Measurements from ENCODE around the gene GALNT2.

GALNT2 gene

DNA sequence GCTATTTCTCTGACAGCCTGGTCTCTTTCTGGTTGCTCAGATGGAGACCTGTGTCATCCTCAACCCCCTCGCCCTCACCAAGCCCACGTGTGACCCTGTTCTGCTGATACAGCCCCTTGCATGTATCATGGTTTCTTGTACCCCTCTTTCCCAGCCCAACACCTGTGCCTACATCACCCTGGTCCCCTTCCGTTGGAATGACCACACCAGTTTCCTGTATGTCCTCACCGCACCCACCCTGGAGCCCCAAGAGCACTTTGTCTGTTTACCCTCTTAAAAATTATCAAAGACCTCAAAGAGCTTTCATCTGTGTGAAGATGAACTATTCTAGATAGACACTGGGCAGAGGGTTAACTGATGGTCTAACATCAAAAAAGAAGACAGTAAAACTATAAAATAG is 179.5 kb downstream of the GALNT2 start:
- TF ChIP-seq, protein P1, sequence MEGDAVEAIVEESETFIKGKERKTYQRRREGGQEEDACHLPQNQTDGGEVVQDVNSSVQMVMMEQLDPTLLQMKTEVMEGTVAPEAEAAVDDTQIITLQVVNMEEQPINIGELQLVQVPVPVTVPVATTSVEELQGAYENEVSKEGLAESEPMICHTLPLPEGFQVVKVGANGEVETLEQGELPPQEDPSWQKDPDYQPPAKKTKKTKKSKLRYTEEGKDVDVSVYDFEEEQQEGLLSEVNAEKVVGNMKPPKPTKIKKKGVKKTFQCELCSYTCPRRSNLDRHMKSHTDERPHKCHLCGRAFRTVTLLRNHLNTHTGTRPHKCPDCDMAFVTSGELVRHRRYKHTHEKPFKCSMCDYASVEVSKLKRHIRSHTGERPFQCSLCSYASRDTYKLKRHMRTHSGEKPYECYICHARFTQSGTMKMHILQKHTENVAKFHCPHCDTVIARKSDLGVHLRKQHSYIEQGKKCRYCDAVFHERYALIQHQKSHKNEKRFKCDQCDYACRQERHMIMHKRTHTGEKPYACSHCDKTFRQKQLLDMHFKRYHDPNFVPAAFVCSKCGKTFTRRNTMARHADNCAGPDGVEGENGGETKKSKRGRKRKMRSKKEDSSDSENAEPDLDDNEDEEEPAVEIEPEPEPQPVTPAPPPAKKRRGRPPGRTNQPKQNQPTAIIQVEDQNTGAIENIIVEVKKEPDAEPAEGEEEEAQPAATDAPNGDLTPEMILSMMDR (IDR thresholded peaks at IDR 0.05; ENCODE audit: low read depth, low read length, missing control alignments), result no peak
- in situ Hi-C loops (cut with HindIII; ENCODE audit: low sequenced_read_pairs), result no loop called here
- DNase-seq (ENCODE audit: low read depth), result no peak
- no peak overlapping the region for H3K4me3 ChIP-seq (ENCODE audit: low read depth, low read length)

DNA sequence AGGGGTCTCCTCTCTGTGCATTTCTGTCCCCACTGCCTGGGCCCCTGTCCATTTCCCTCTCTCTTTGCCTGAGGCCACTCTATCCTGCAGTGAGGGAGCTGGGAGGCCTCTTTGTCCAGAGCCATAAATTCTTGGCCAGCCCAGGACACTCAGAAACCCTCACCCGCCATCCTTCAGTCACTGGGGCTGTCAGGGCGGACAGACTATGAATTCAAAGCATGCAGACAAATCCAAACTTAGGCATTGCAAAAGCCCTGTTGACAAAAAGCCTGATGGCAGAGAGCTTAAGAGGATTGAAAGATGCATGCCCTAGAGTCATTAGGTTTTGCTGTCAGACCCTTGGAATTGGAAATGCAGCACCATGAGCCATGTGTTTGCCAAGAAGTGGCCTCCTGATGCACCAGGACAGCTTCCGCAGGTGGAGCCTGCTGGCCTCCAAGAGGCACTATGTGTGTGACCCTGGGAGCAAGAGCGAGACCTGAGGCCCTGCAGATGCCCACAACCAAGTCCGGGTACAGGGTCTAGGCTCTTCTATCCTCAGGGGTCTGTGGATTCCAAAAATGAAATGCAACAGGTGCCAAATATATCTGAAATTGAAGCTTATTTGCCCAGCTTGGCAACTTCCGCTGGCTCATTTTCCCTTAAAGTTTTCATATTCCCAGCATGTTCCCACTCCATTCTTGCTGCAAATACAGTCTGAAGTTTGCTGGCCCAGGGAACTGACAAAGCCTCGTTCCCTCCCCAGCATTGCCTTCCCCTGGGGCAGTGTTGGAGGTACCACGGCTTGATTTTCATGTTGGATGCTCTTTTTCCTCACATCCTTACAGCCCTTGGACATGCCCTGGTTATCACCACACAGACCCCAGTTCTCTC is 181.2 kb downstream of the GALNT2 start:
- in situ Hi-C loops (cut with HindIII; ENCODE audit: low sequenced_read_pairs), result no loop called here
- TF ChIP-seq, protein P1 (IDR thresholded peaks at IDR 0.05; ENCODE audit: low read depth, low read length, missing control alignments), result no peak
- H3K4me3 ChIP-seq (ENCODE audit: low read depth, low read length), result no peak overlapping the region
- DNase-seq (ENCODE audit: low read depth), result no peak

DNA sequence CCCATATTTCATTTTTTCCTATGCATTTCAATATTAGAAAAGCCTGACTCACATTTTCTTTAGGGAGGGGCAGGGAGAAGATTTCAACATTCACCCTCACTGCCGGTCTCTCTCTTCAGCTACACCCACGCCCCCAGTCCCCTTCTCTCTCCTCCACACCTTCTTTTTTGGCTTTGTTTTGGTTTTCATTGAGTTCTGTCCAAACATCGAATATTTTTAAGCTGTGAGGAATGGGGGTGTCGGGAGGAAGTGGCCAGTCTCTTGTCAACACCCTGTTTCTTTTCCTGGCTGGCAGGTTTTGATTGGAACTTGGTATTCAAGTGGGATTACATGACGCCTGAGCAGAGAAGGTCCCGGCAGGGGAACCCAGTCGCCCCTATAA is 181.8 kb downstream of the GALNT2 start:
- in situ Hi-C loops (cut with HindIII; ENCODE audit: low sequenced_read_pairs), result no loop called here
- H3K4me3 ChIP-seq (ENCODE audit: low read depth, low read length), result no peak overlapping the region
- TF ChIP-seq, protein P1 (IDR thresholded peaks at IDR 0.05; ENCODE audit: low read depth, low read length, missing control alignments), result no peak
- DNase-seq (ENCODE audit: low read depth), result no peak

DNA sequence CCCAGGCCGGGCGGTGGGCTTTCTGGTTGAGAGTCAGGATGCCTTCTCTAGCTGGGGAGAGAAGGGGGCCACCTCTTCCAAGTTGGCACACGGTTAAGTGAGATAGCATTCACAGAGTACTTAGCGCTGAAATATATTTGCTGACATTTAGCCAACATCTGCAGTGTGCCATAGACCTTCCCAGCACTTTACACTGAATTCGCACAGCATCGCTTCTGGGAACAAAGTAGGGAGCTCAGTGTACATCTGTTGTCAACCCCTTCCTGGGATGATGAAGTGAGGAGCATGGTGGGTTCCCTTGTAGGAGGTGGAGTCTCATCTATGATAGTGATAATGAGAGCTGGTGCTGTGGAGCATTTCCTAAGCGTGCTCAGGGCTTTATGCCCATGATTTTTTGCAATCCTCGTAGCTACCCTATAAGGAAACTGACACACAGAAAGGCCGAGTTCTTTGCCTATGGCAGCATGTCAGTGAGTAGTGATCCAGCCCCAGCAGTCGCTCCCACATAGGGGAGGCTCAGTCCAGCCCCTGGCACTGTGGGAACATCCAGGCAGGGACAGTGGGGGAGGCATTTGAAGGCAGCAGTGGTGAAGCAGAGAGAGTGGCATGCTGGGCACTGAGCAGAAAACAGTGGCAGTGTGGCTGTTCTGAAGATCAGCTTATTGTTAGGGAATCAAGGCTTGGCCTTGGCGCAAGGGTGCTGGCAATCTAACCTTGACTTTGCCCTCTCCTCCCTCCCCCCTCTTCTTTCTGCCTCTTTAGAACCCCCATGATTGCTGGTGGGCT is 182.8 kb downstream of the GALNT2 start:
- no peak for DNase-seq (ENCODE audit: low read depth)
- no peak overlapping the region for H3K4me3 ChIP-seq (ENCODE audit: low read depth, low read length)
- TF ChIP-seq, protein P1 (IDR thresholded peaks at IDR 0.05; ENCODE audit: low read depth, low read length, missing control alignments), result no peak
- in situ Hi-C loops (cut with HindIII; ENCODE audit: low sequenced_read_pairs), result no loop called here

DNA sequence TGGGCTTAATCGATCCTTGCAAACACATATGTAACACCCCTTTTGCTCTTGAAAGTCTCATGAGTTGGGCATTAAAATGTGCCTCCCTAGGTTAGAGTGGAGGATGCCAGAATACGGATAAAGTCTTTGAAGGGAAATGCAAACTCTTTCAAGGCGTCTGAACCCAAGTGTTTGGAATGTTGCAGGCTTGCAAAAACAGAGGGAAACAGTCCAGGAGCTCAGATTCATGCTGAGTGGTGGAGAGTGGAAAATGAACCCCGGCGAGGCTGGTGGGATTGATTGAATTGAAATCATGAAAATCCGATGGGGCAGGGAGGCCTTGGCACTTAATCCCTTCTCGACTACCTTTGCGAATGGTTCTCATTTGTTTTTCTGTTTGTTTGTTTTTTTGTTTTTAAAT is 183.6 kb downstream of the GALNT2 start:
- in situ Hi-C loops (cut with HindIII; ENCODE audit: low sequenced_read_pairs), result no loop called here
- no peak for DNase-seq (ENCODE audit: low read depth)
- TF ChIP-seq, protein P1 (IDR thresholded peaks at IDR 0.05; ENCODE audit: low read depth, low read length, missing control alignments), result no peak

DNA sequence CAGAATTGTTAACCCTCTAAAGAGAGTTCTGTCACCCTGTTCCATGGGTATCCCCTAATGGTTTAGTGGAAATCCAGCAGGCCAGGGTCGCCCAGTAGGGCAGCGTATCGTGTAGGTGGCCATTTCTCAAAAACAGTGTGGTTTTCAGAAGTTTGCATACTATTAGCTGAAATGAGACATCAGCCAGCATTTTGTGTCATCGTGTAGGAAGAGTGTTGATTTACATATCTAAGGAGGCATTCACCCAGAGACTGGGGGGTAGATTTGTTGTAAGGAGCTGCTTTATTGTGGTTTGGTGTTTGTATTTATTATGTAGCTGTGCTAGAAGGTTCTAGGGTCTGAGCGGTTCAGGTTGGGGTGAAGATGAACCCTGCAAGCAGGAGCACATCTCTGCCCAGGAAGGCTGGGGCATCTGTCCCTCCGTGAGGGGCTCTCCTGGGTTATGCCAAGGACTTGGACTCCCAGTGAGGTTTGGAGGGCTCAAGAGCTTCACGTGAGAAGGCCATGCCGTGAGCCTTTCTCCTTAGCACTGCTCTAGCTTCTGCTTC is 184.7 kb downstream of the GALNT2 start:
- in situ Hi-C loops (cut with HindIII; ENCODE audit: low sequenced_read_pairs), result no loop called here
- no peak overlapping the region for H3K4me3 ChIP-seq (ENCODE audit: low read depth, low read length)
- TF ChIP-seq, protein P1 (IDR thresholded peaks at IDR 0.05; ENCODE audit: low read depth, low read length, missing control alignments), result no peak
- DNase-seq (ENCODE audit: low read depth), result no peak

More for the DNA sequence above, 183.6 kb downstream of the GALNT2 start:
- no peak overlapping the region for H3K4me3 ChIP-seq (ENCODE audit: low read depth, low read length)
